Transverse colon (tissue), 4 donors: ENCODE results near the gene FZD4. TPM values are rescaled to one million over a fixed set of nuclear protein-coding genes. Genes with fewer than 3 reads are reported as not detected.
"Not testable (repeated sequence)": the region's sequence is repeated elsewhere in the genome, so short reads cannot be mapped to it uniquely, and the experiment has no call there.

Experiments used
- DNase-seq: peaks from one replicate; pipeline ENCODE4 v3.0.0-alpha.2; 2019
- H3K27ac ChIP-seq, 4 donors: fragments of 200-600 bp; sonication (generic); 2 replicates each; pipeline ENCODE4 v1.5.1; 2016 to 2018; ENCODE audit warnings: inconsistent platforms in 4 of 4
- H3K27me3 ChIP-seq: fragments of 200-600 bp; sonication (generic); 2 replicates; pipeline ENCODE4 v1.5.1; 2017; ENCODE audit warnings: inconsistent platforms
- H3K36me3 ChIP-seq, 4 donors: fragments of 200-600 bp; sonication (generic); 2 replicates each; pipeline ENCODE4 v1.5.1; 2017 to 2019; ENCODE audit warnings: inconsistent platforms in 4 of 4
- H3K4me1 ChIP-seq, 4 donors: fragments of 200-600 bp; sonication (generic); 2 replicates each; pipeline ENCODE4 v1.5.1; 2017 to 2020; ENCODE audit warnings: inconsistent platforms in 4 of 4
- H3K4me3 ChIP-seq, 4 donors: fragments of 200-600 bp; sonication (generic); 1 replicate in 1 of 4; 2 replicates in 3 of 4; pipeline versions ENCODE4 v1.5.1 to v1.6.1; 2017 to 2019; ENCODE audit warnings: inconsistent platforms in 4 of 4
- H3K9me3 ChIP-seq, 2 donors: fragments of 200-600 bp; sonication (generic); 2 replicates each; pipeline ENCODE4 v1.5.1; 2017 to 2019; ENCODE audit warnings: inconsistent platforms in 2 of 2
- CTCF ChIP-seq, 5 experiments: fragments of 200-600 bp in 3 of 5; fragments of 450-650 bp in 2 of 5; sonication (generic) in 3 of 5; IDR thresholded peaks; 1 replicate in 2 of 5; 2 replicates in 3 of 5; pipeline ENCODE4 v1.5.1; 2016 to 2017; ENCODE audit warnings: antibody characterized with exemption in 5 of 5, inconsistent platforms in 3 of 5, mild to moderate bottlenecking in 2 of 5, moderate library complexity in 1 of 5
- EP300 ChIP-seq: sonication (generic); formaldehyde crosslinking; IDR thresholded peaks from one replicate; pipeline ENCODE4 v1.6.1; 2017; ENCODE audit warnings: antibody characterized with exemption, low read depth
- POLR2A ChIP-seq: fragments of 450-650 bp; IDR thresholded peaks from one replicate; pipeline ENCODE4 v1.6.1; 2016; ENCODE audit warnings: antibody characterized with exemption, mild to moderate bottlenecking, moderate library complexity
- POLR2AphosphoS5 ChIP-seq, 3 donors: sonication (generic); formaldehyde crosslinking; IDR thresholded peaks; one replicate each; pipeline ENCODE4 v1.6.1; 2016; ENCODE audit warnings: antibody characterized with exemption in 3 of 3
- WGBS, 2 donors: methylation state at CpG; one replicate each; pipeline ENCODE4 v1.1.5; 2018; ENCODE audit warnings: low coverage in 1 of 2; 5-methylcytosine and 5-hydroxymethylcytosine counted together
- in situ Hi-C, 4 donors: fragments of 200-750 bp; cut with MboI; loops; one replicate each; pipeline versions ENCODE4 v1.15.0 to v1.15.1; 2017; ENCODE audit warnings: low sequenced_read_pairs in 3 of 4, low pct_ligation_motif_present in 1 of 4, low pct_unique_long_range_greater_than_20kb in 1 of 4
- intact Hi-C: fragments of 100-400 bp; cut with DNase I; formaldehyde crosslinking; loops from one replicate; pipeline ENCODE4 v1.15.1; 2023; ENCODE audit warnings: low total_unique reads
- total RNA-seq, 4 donors: library from RNA; depleted of rRNA; stranded (reverse); fragments of >200 nt; gene quantifications; one replicate each; pipeline ENCODE4 v1.1.0, GENCODE V29; 2016

FZD4 gene
- total RNA-seq, 4 donors from 2014 or later: 9.1 to 27.1 (median 18.1) TPM

GRCh38 chr11:86969258-86969657, 14.1 kb upstream of the FZD4 start:
- in situ Hi-C loops: no loop called here
- TF ChIP-seq POLR2A: no peak
- Histone ChIP-seq H3K36me3 (no peaks in the 10 kb centered on the region), H3K9me3 (peaks cover 0 to 5% of the 10 kb centered on the region in 2 donors), H3K4me1 (no peaks in the 10 kb centered on the region), H3K27ac (no peak overlapping the region), H3K27me3 (no peaks in the 10 kb centered on the region), H3K4me3 (no peak overlapping the region)
- intact Hi-C loops: no loop called here
- WGBS, 2 donors: 89 to 93% methylated on average over 1 of the region's 1 CpG
- DNase-seq: no peak

- H3K4me1 ChIP-seq, H3K36me3 ChIP-seq, H3K9me3 ChIP-seq, H3K27ac ChIP-seq, intact Hi-C loops, H3K4me3 ChIP-seq, in situ Hi-C loops, H3K27me3 ChIP-seq, DNase-seq: not testable (repeated sequence)
- WGBS, 2 donors: 93% methylated on average over 7 of the region's 7 CpGs; no CpG with 5 or more reads in 1 of the 2 donors
Observed at GRCh38 chr11:86967601-86968000, 12.4 kb upstream of the FZD4 start.

GRCh38 chr11:86957976-86958646, 2.9 kb upstream of the FZD4 start:
- no peaks in the 10 kb centered on the region for H3K9me3 ChIP-seq
- no peak overlapping the region for H3K27ac ChIP-seq
- H3K4me1 ChIP-seq: peaks cover 0 to 12% (median 7%) of the 10 kb centered on the region in 4 donors
- H3K36me3 ChIP-seq: no peaks in the 10 kb centered on the region
- intact Hi-C loops (loop anchor here (5.0 kb wide), 1 partner anchor 79 kb away; the partner anchor contains the start of gene TMEM135), in situ Hi-C loops (no loop called here)
- 71 to 100% methylated on average over 1 to 4 of the region's 4 CpGs for WGBS, 2 donors
- DNase-seq: no peak
- H3K4me3 ChIP-seq: no peak overlapping the region
- TF ChIP-seq CTCF (IDR thresholded peaks at IDR 0.05) (no peak), EP300 (no peak), POLR2A (no peak)
- no peaks in the 10 kb centered on the region for H3K27me3 ChIP-seq

GRCh38 chr11:86956905-86957195, 1.7 kb upstream of the FZD4 start:
- Histone ChIP-seq H3K9me3 (no peaks in the 10 kb centered on the region), H3K27me3 (no peaks in the 10 kb centered on the region), H3K36me3 (no peaks in the 10 kb centered on the region), H3K4me3 (peak overlapping the region in 1 of 4 donors; percentile 51), H3K4me1 (peaks cover 0 to 16% (median 9%) of the 10 kb centered on the region in 4 donors), H3K27ac (peak overlapping the region; percentile 91 to 98 (median 95))
- TF ChIP-seq POLR2AphosphoS5 (IDR thresholded peaks at IDR 0.05) (no peak), CTCF (IDR thresholded peaks at IDR 0.05) (no peak), POLR2A (no peak), EP300 (no peak)
- in situ Hi-C loops: no loop called here
- 45 to 50% methylated on average over 2 of the region's 2 CpGs for WGBS, 2 donors
- DNase-seq: no peak
- intact Hi-C loops: loop anchor here (5.0 kb wide), 1 partner anchor 80 kb away; the partner anchor contains the start of gene TMEM135

- intact Hi-C loops (loop anchor here (5.0 kb wide), 1 partner anchor 82 kb away; the partner anchor contains the start of gene TMEM135), in situ Hi-C loops (no loop called here)
- WGBS, 2 donors: 1% methylated on average over 16 of the region's 32 CpGs; no CpG with 5 or more reads in 1 of the 2 donors
- H3K4me1 ChIP-seq: peaks cover 10 to 19% (median 16%) of the 10 kb centered on the region in 4 donors
- peak in 1 of 5 experiments; percentile 3 for TF ChIP-seq CTCF (IDR thresholded peaks at IDR 0.05)
- TF ChIP-seq POLR2A: no peak
- no peaks in the 10 kb centered on the region for H3K9me3 ChIP-seq
- H3K27ac ChIP-seq: peak overlapping the region; percentile 91 to 98 (median 95)
- no peaks in the 10 kb centered on the region for H3K27me3 ChIP-seq
- no peak for DNase-seq
- H3K4me3 ChIP-seq: peak overlapping the region; percentile 51 to 99 (median 86)
- H3K36me3 ChIP-seq: no peaks in the 10 kb centered on the region
Observed at GRCh38 chr11:86955111-86955360, 159 bp downstream of the FZD4 start.
